Osteoblast (primary cell): ENCODE data around the gene MAP1A. TPM values are rescaled to one million over a fixed set of nuclear protein-coding genes. Genes with fewer than 3 reads are reported as not detected.
A peak's percentile ranks its signal among the peaks of the same experiment; 100 is the strongest.
"Not testable (repeated sequence)": the region's sequence is repeated elsewhere in the genome, so short reads cannot be mapped to it uniquely, and the experiment has no call there.

Experiments
- DNase-seq: peaks from one replicate; pipeline ENCODE4 v3.0.0; 2011; ENCODE audit warnings: low spot score, mixed read lengths; ENCODE audit not compliant: insufficient read length; ENCODE audit errors: missing footprints
- H2AFZ ChIP-seq: 2 replicates; pipeline ENCODE4 v1.6.0; 2011; ENCODE audit warnings: mild to moderate bottlenecking, low read length
- H3K27ac ChIP-seq: 2 replicates; pipeline ENCODE4 v1.5.1; 2011; ENCODE audit warnings: mild to moderate bottlenecking, low read depth, low read length, moderate library complexity
- H3K27me3 ChIP-seq: 2 replicates; pipeline ENCODE4 v1.6.0; 2012; ENCODE audit warnings: mild to moderate bottlenecking, control low read depth, inconsistent platforms, low read length, moderate library complexity; ENCODE audit not compliant: insufficient read depth
- H3K36me3 ChIP-seq: 2 replicates; pipeline ENCODE4 v1.5.1; 2011; ENCODE audit warnings: mild to moderate bottlenecking, low read length, control low read depth, moderate library complexity; ENCODE audit not compliant: insufficient read depth
- H3K4me1 ChIP-seq: 2 replicates; pipeline ENCODE4 v1.5.1; 2011; ENCODE audit warnings: mild to moderate bottlenecking, low read length, control low read depth, moderate library complexity; ENCODE audit not compliant: insufficient read depth
- H3K4me2 ChIP-seq: 2 replicates; pipeline ENCODE4 v1.6.0; 2011; ENCODE audit warnings: mild to moderate bottlenecking, low read length; ENCODE audit not compliant: insufficient read depth
- H3K4me3 ChIP-seq: fragments of 200-600 bp; sonication (generic); 3 replicates; pipeline ENCODE4 v1.5.1; 2012; ENCODE audit warnings: mild to moderate bottlenecking, low read length, inconsistent platforms; ENCODE audit not compliant: insufficient read depth
- H3K79me2 ChIP-seq: 2 replicates; pipeline ENCODE4 v1.6.0; 2012; ENCODE audit warnings: mild to moderate bottlenecking, low read length, control low read depth, inconsistent platforms; ENCODE audit not compliant: insufficient read depth
- H3K9me3 ChIP-seq: 2 replicates; pipeline ENCODE4 v1.5.1; 2011; ENCODE audit warnings: low read depth, low read length, control low read depth
- H4K20me1 ChIP-seq: 2 replicates; pipeline ENCODE4 v1.6.0; 2012; ENCODE audit warnings: mild to moderate bottlenecking, low read length, control low read depth; ENCODE audit not compliant: insufficient read depth
- total RNA-seq: library from RNA; depleted of rRNA; stranded (reverse); fragments of >200 nt; gene quantifications from 2 replicates; pipeline ENCODE4 v1.2.3, GENCODE V29; 2012
- TF ChIP-seq, protein P1 (sequence below): IDR thresholded peaks from 2 replicates; pipeline ENCODE4 v1.5.1; 2011; ENCODE audit warnings: mild to moderate bottlenecking, low read depth, low read length, moderate library complexity; ENCODE audit errors: extremely low read depth

Gene MAP1A
- total RNA-seq, 1 donor = 117 TPM

DNA sequence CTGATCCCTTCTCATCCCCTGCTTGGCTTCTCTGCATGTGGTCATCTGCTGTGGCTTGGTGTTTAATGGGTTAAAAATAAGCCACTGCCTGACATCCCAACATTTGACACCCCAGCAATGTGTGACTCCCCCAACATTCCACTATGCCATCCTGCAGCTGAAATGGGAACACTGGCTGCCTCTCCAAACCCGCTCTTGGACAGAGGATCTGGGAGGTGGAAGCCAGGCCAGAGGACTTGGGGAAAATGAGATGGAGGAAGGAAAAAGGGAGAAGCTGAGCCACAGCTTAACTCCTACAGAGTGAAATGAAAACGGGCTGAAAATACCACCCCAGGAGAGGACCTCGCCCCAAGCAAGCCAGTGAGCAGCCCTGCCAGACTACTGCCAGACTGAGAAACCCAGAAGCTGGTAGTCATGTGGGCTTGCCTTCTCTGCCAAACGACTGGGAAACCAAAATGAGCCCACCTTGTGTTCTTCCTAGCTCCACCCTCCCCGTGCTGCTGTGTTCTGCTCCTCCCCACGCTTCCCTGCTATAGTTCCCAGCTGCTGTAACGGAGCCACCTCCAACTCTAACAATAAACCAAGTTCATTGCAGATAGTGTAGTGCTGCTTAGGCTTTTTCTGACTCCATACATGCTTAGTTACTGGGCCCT, 13.7 kb downstream of the MAP1A start:
- H3K4me2 ChIP-seq = no peak overlapping the region
- peaks cover 32% of the 10 kb centered on the region for H3K36me3 ChIP-seq
- TF ChIP-seq, protein P1, sequence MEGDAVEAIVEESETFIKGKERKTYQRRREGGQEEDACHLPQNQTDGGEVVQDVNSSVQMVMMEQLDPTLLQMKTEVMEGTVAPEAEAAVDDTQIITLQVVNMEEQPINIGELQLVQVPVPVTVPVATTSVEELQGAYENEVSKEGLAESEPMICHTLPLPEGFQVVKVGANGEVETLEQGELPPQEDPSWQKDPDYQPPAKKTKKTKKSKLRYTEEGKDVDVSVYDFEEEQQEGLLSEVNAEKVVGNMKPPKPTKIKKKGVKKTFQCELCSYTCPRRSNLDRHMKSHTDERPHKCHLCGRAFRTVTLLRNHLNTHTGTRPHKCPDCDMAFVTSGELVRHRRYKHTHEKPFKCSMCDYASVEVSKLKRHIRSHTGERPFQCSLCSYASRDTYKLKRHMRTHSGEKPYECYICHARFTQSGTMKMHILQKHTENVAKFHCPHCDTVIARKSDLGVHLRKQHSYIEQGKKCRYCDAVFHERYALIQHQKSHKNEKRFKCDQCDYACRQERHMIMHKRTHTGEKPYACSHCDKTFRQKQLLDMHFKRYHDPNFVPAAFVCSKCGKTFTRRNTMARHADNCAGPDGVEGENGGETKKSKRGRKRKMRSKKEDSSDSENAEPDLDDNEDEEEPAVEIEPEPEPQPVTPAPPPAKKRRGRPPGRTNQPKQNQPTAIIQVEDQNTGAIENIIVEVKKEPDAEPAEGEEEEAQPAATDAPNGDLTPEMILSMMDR = no peak
- no peaks in the 10 kb centered on the region for H3K27me3 ChIP-seq
- H3K4me1 ChIP-seq = no peaks in the 10 kb centered on the region
- no peak overlapping the region for H3K27ac ChIP-seq
- peaks cover 31% of the 10 kb centered on the region for H4K20me1 ChIP-seq
- no peak overlapping the region for H2AFZ ChIP-seq
- peak; percentile 34 for DNase-seq
- H3K9me3 ChIP-seq = no peaks in the 10 kb centered on the region
- H3K79me2 ChIP-seq = peaks cover 2% of the 10 kb centered on the region
- H3K4me3 ChIP-seq = no peak overlapping the region

DNA sequence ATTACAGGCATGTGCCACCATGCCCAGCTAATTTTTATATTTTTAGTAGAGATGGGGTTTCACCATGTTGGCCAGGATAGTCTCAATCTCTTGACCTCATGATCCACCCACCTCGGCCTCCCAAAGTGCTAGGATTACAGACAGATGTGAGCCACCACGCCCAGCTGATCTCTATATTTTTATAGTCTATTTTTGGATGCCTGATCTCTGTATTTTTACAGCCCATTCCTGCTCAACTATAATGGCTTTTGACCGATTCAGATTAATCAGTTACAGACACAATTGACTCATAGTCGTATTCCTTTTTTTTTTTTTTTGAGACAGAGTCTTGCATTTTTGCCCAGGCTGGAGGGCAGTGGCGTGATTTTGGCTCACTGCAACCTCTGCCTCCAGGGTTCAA, 15.4 kb downstream of the MAP1A start:
- DNase-seq = peak; percentile 93
- not testable (repeated sequence) for H3K27me3 ChIP-seq, H2AFZ ChIP-seq, H3K4me1 ChIP-seq, H3K9me3 ChIP-seq, H3K4me3 ChIP-seq, H3K79me2 ChIP-seq, H3K4me2 ChIP-seq, H3K27ac ChIP-seq
- H3K36me3 ChIP-seq = peaks cover 27% of the 10 kb centered on the region
- peaks cover 23% of the 10 kb centered on the region for H4K20me1 ChIP-seq

DNA sequence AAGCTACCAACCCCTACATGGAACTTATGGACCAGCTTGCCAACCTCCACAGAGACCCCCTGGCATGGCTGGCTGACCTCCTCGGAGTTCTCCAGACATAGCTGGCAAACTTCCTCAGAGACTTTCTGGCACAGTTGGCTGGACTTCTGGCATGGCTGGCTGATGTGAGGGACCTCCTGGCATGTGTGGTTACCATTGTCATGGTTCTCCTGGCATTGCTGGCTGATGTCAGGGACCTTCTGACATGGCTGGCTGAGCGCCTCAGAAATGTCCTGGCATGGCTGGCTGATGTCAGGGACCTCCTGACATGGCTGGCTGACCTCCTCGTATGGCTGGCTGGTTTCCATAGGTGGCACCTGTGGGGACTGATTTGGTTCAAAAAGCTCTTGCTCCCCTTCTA, 17.5 kb downstream of the MAP1A start:
- Histone ChIP-seq H3K4me2 (no peak overlapping the region), H3K36me3 (peaks cover 18% of the 10 kb centered on the region), H4K20me1 (peaks cover 8% of the 10 kb centered on the region), H2AFZ (no peak overlapping the region), H3K4me3 (no peak overlapping the region), H3K79me2 (no peaks in the 10 kb centered on the region), H3K9me3 (no peaks in the 10 kb centered on the region), H3K4me1 (no peaks in the 10 kb centered on the region), H3K27me3 (no peaks in the 10 kb centered on the region), H3K27ac (no peak overlapping the region)
- TF ChIP-seq, protein P1 = no peak
- DNase-seq = no peak

DNA sequence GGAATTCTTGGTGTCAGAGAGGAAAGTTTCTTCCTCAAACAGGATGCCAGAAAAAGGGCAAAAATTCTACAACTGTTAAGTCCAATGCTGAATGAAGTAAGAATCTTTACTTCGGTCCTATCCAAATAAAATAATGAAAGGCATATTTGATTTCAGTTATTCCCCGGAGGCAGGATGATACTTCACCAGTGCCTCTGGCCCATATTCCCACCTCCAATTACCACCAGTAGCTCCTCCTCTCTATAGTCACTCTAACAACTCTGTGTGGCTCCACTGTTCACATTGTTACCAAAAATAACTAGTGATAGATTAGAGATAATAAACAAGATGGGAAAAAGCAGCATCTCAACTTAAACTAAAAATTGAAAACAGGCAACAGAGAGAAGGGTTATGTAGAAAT, 20.7 kb downstream of the MAP1A start:
- H3K4me2 ChIP-seq = no peak overlapping the region
- no peaks in the 10 kb centered on the region for H3K79me2 ChIP-seq
- peaks cover 8% of the 10 kb centered on the region for H3K36me3 ChIP-seq
- TF ChIP-seq, protein P1 = no peak
- no peak overlapping the region for H3K4me3 ChIP-seq
- no peak overlapping the region for H2AFZ ChIP-seq
- no peak overlapping the region for H3K27ac ChIP-seq
- H3K4me1 ChIP-seq = no peaks in the 10 kb centered on the region
- no peaks in the 10 kb centered on the region for H4K20me1 ChIP-seq
- DNase-seq = peak; percentile 9
- H3K27me3 ChIP-seq = no peaks in the 10 kb centered on the region
- no peaks in the 10 kb centered on the region for H3K9me3 ChIP-seq
